ENCODE data around the gene NCMAP. TPM values are rescaled to one million over a fixed set of nuclear protein-coding genes. Genes with fewer than 3 reads are reported as not detected.

The NCMAP gene
- total and polyA plus RNA-seq, 2 donors (not counting 1 experiment from before 2014, with no cell fraction given) = not detected

- H4K20me1 ChIP-seq (ENCODE audit: control insufficient read depth, extremely low read depth, insufficient read depth, low read length) = no peaks in the 10 kb centered on the region
- no peak overlapping the region for H3K4me2 ChIP-seq (ENCODE audit: extremely low read depth, insufficient read depth, low read length)
- H3K9me3 ChIP-seq (ENCODE audit: control insufficient read depth, insufficient read depth, low read depth, low read length) = no peaks in the 10 kb centered on the region
- no peak overlapping the region for H3K4me3 ChIP-seq (replicated peaks in 1 of 4; ENCODE audit: control extremely low read depth in 1 of 4, insufficient read depth in 1 of 4, low read depth in 3 of 4, low read length in 4 of 4)
- peaks cover 11% of the 10 kb centered on the region for H3K27me3 ChIP-seq (ENCODE audit: control insufficient read depth, insufficient read depth, low read length)
- H3K79me2 ChIP-seq (ENCODE audit: control insufficient read depth, insufficient read depth, low read length) = no peaks in the 10 kb centered on the region
- no peaks in the 10 kb centered on the region for H3K4me1 ChIP-seq (ENCODE audit: control insufficient read depth, extremely low read depth, insufficient read depth, low read length)
- no peak for DNase-seq (ENCODE audit: low read depth in 2 of 2)
- no peak overlapping the region for H3K9ac ChIP-seq (ENCODE audit: insufficient read depth, low read length)
- no peak overlapping the region for H3K27ac ChIP-seq (ENCODE audit: insufficient read depth, low read length)
- H3K36me3 ChIP-seq (ENCODE audit: control insufficient read depth, insufficient read depth, low read length) = no peaks in the 10 kb centered on the region
- TF ChIP-seq EZH2 (IDR thresholded peaks at IDR 0.05; ENCODE audit: low read length, missing control alignments) = no peak
- TF ChIP-seq CTCF (conservative IDR thresholded peaks at IDR 0.05 in 1 of 2, IDR thresholded peaks at IDR 0.05 in 1 of 2; ENCODE audit: low read depth in 1 of 2, low read length in 2 of 2) = no peak
- no peak overlapping the region for H2AFZ ChIP-seq (ENCODE audit: low read length)
Measured at GRCh38 chr1:24589200-24589599, 33.3 kb downstream of the NCMAP start.

- H4K20me1 ChIP-seq (ENCODE audit: control insufficient read depth, extremely low read depth, insufficient read depth, low read length) = no peaks in the 10 kb centered on the region
- no peak overlapping the region for H3K27ac ChIP-seq (ENCODE audit: insufficient read depth, low read length)
- TF ChIP-seq EZH2 (IDR thresholded peaks at IDR 0.05; ENCODE audit: low read length, missing control alignments) = no peak
- TF ChIP-seq CTCF (conservative IDR thresholded peaks at IDR 0.05 in 1 of 2, IDR thresholded peaks at IDR 0.05 in 1 of 2; ENCODE audit: low read depth in 1 of 2, low read length in 2 of 2) = no peak
Measured at GRCh38 chr1:24591781-24592180, 35.9 kb downstream of the NCMAP start.

GRCh38 chr1:24594328-24594598 lies 38.4 kb downstream of the NCMAP start:
- Histone ChIP-seq H3K27me3 (ENCODE audit: control insufficient read depth, insufficient read depth, low read length) (peaks cover 4% of the 10 kb centered on the region), H3K4me2 (ENCODE audit: extremely low read depth, insufficient read depth, low read length) (no peak overlapping the region), H3K9me3 (ENCODE audit: control insufficient read depth, insufficient read depth, low read depth, low read length) (no peaks in the 10 kb centered on the region), H3K4me1 (ENCODE audit: control insufficient read depth, extremely low read depth, insufficient read depth, low read length) (no peaks in the 10 kb centered on the region), H3K36me3 (ENCODE audit: control insufficient read depth, insufficient read depth, low read length) (no peaks in the 10 kb centered on the region), H4K20me1 (ENCODE audit: control insufficient read depth, extremely low read depth, insufficient read depth, low read length) (no peaks in the 10 kb centered on the region), H3K9ac (ENCODE audit: insufficient read depth, low read length) (no peak overlapping the region), H2AFZ (ENCODE audit: low read length) (no peak overlapping the region), H3K79me2 (ENCODE audit: control insufficient read depth, insufficient read depth, low read length) (no peaks in the 10 kb centered on the region), H3K27ac (ENCODE audit: insufficient read depth, low read length) (no peak overlapping the region), H3K4me3 (replicated peaks in 1 of 4; ENCODE audit: control extremely low read depth in 1 of 4, insufficient read depth in 1 of 4, low read depth in 3 of 4, low read length in 4 of 4) (no peak overlapping the region)
- DNase-seq (ENCODE audit: low read depth in 2 of 2) = no peak
- TF ChIP-seq CTCF (conservative IDR thresholded peaks at IDR 0.05 in 1 of 2, IDR thresholded peaks at IDR 0.05 in 1 of 2; ENCODE audit: low read depth in 1 of 2, low read length in 2 of 2) (no peak), EZH2 (IDR thresholded peaks at IDR 0.05; ENCODE audit: low read length, missing control alignments) (no peak)

More at GRCh38 chr1:24591781-24592180, 35.9 kb downstream of the NCMAP start:
- Histone ChIP-seq H3K36me3 (ENCODE audit: control insufficient read depth, insufficient read depth, low read length) (no peaks in the 10 kb centered on the region), H2AFZ (ENCODE audit: low read length) (no peak overlapping the region), H3K4me3 (replicated peaks in 1 of 4; ENCODE audit: control extremely low read depth in 1 of 4, insufficient read depth in 1 of 4, low read depth in 3 of 4, low read length in 4 of 4) (no peak overlapping the region), H3K9me3 (ENCODE audit: control insufficient read depth, insufficient read depth, low read depth, low read length) (no peaks in the 10 kb centered on the region), H3K79me2 (ENCODE audit: control insufficient read depth, insufficient read depth, low read length) (no peaks in the 10 kb centered on the region), H3K4me1 (ENCODE audit: control insufficient read depth, extremely low read depth, insufficient read depth, low read length) (no peaks in the 10 kb centered on the region), H3K9ac (ENCODE audit: insufficient read depth, low read length) (no peak overlapping the region), H3K4me2 (ENCODE audit: extremely low read depth, insufficient read depth, low read length) (no peak overlapping the region), H3K27me3 (ENCODE audit: control insufficient read depth, insufficient read depth, low read length) (peaks cover 4% of the 10 kb centered on the region)
- DNase-seq (ENCODE audit: low read depth in 2 of 2) = no peak

Measured in fibroblast of lung (primary cell).